ENCODE results near the gene SMTNL1. TPM values are rescaled to one million over a fixed set of nuclear protein-coding genes. Genes with fewer than 3 reads are reported as not detected.

Gene SMTNL1
- total RNA-seq, 4 donors from 2014 or later, result not detected

DNA sequence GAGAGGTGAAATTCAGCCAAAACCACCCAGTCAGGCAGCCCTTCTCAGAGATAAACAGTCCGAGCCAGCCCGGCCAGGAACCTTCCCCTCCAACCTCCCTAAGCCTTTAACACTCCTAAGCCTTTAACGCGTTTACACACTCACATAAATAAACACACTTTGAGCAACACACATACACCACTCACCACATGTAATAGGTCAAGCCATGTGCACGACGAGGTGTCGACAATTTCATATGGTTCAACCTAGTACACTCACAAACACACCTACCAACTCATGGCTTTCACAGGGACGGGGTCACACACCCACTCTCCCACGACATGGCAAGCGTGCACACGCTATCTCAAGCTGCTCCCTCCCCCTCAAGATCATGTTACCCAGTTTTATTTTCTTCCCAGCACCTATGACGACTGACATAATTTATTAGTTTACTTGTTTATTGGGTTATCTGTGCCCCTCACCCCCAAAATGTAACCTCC is 37.4 kb upstream of the SMTNL1 start:
- intact Hi-C loops (cut with DNase I; ENCODE audit: low total_unique reads), result no loop called here
- H3K4me3 ChIP-seq (ENCODE audit: low read depth, poor library complexity, severe bottlenecking), result no peak overlapping the region
- WGBS, 2 donors, result 28 to 32% methylated on average over 12 of the region's 12 CpGs
- TF ChIP-seq, protein P1, sequence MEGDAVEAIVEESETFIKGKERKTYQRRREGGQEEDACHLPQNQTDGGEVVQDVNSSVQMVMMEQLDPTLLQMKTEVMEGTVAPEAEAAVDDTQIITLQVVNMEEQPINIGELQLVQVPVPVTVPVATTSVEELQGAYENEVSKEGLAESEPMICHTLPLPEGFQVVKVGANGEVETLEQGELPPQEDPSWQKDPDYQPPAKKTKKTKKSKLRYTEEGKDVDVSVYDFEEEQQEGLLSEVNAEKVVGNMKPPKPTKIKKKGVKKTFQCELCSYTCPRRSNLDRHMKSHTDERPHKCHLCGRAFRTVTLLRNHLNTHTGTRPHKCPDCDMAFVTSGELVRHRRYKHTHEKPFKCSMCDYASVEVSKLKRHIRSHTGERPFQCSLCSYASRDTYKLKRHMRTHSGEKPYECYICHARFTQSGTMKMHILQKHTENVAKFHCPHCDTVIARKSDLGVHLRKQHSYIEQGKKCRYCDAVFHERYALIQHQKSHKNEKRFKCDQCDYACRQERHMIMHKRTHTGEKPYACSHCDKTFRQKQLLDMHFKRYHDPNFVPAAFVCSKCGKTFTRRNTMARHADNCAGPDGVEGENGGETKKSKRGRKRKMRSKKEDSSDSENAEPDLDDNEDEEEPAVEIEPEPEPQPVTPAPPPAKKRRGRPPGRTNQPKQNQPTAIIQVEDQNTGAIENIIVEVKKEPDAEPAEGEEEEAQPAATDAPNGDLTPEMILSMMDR (IDR thresholded peaks at IDR 0.05), result no peak
- no peak for TF ChIP-seq POLR2A (IDR thresholded peaks at IDR 0.05)
- DNase-seq (ENCODE audit: low spot score in 2 of 2), result no peak

DNA sequence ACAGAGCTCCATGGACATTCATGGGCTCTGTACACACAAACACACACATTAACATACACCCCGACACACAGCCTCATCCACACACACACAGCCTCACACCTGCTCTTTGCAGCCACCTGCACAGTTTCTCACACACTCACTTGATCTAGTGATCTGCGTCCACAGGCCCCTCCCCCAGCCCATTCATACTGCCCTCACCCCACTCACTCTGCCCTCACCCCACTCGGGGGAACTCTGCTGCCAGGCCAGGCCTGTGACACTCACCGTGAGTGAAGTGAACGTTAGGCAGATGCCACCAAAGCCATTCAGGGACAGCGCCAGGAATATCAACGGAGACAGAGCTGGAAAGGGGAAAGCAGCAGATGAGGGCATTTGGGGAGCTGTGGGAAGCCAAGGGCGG is 36.9 kb upstream of the SMTNL1 start:
- no peak for DNase-seq (ENCODE audit: low spot score in 2 of 2)
- intact Hi-C loops (cut with DNase I; ENCODE audit: low total_unique reads), result no loop called here
- TF ChIP-seq, protein P1 (IDR thresholded peaks at IDR 0.05), result no peak
- TF ChIP-seq POLR2A (IDR thresholded peaks at IDR 0.05), result no peak
- WGBS, 2 donors, result 75 to 83% methylated on average over 8 of the region's 8 CpGs
- H3K4me3 ChIP-seq (ENCODE audit: low read depth, poor library complexity, severe bottlenecking), result no peak overlapping the region

DNA sequence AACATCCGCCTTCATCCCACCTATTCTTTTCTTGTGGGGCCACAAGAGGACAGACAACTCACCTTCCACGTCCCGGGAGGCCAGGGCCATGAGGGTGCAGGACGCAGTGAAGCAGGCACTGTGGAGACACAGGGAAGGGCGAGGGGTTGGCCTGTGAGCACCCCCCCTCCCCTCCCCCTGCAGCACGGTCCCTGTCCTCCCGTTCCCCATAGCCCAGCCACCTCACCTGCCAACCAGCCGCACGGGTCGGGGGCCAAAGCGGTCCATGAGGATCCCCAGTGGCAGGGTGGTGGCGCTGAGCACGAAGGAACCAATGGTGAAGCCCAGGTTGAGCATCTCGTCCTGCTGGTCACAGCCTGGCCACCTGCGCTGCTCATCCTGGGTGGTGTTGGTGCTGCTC is 36.5 kb upstream of the SMTNL1 start:
- no peak for TF ChIP-seq POLR2A (IDR thresholded peaks at IDR 0.05)
- TF ChIP-seq, protein P1 (IDR thresholded peaks at IDR 0.05), result no peak
- no peak overlapping the region for H3K4me3 ChIP-seq (ENCODE audit: low read depth, poor library complexity, severe bottlenecking)
- DNase-seq (ENCODE audit: low spot score in 2 of 2), result no peak
- intact Hi-C loops (cut with DNase I; ENCODE audit: low total_unique reads), result no loop called here
- 93 to 94% methylated on average over 15 of the region's 15 CpGs for WGBS, 2 donors

DNA sequence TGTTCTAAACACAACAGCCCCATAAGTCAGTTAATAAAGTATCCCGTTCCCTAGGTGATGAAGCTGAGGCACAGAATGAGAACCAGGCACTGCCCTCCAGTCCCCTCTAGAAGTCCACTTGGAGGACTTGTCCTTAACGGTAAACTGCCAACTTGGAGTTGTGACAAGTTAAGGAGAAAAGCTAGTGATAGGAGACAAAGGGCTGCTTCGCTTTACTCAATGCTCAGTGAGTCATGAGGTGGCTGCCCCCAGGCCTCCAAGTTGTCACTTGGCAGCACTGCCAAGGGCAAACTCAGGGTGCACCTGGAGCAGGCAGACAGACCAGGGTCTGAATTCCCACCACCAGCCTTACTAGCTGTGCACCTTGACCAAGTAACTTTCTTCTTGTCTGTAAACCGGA is 35.4 kb upstream of the SMTNL1 start:
- no peak for TF ChIP-seq POLR2A (IDR thresholded peaks at IDR 0.05)
- TF ChIP-seq, protein P1 (IDR thresholded peaks at IDR 0.05), result no peak
- no peak overlapping the region for H3K4me3 ChIP-seq (ENCODE audit: low read depth, poor library complexity, severe bottlenecking)
- WGBS, 2 donors, result 43 to 56% methylated on average over 4 of the region's 4 CpGs
- DNase-seq (ENCODE audit: low spot score in 2 of 2), result no peak
- intact Hi-C loops (cut with DNase I; ENCODE audit: low total_unique reads), result no loop called here

DNA sequence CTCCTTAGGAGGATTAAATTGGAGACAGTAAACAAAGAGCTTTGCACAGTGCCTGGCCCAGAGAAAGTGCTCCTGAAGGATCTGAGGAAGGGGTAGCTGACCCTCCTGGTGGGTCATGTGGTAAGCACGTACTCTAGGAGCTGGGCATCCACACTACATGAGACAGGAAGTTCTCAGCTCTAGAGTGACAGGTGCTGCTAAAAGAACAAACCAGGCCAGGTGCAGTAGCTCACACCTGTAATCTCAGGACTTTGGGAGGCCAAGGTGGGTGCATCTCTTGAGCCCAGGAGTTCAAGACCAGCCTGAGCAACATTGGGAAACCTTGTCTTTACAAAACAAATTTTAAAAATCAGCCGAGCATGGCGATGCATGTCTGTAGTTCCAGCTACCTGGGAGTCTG is 35.0 kb upstream of the SMTNL1 start:
- H3K4me3 ChIP-seq (ENCODE audit: low read depth, poor library complexity, severe bottlenecking), result no peak overlapping the region
- DNase-seq (ENCODE audit: low spot score in 2 of 2), result no peak
- no peak for TF ChIP-seq POLR2A (IDR thresholded peaks at IDR 0.05)
- TF ChIP-seq, protein P1 (IDR thresholded peaks at IDR 0.05), result no peak
- WGBS, 2 donors, result 89 to 96% methylated on average over 3 of the region's 3 CpGs
- intact Hi-C loops (cut with DNase I; ENCODE audit: low total_unique reads), result no loop called here

DNA sequence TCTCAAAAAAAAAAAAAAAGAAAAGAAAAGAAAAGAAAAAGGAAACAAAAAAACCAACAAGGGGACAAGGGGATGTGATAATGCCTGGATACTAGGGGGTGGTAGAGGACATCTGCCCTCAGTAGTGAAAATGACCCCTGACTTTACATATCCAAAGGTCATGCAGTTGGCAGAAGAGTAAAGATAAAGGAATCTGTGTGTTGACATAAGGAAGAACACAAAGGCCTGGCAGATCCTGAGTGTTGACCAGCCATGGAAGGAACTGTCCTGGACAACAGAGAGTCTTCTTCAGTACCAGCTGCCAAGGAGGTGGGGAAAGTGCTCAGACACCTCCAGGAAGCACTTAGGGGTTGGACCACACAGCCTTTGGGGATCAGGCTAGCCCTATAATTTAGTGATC is 34.5 kb upstream of the SMTNL1 start:
- TF ChIP-seq, protein P1 (IDR thresholded peaks at IDR 0.05), result no peak
- TF ChIP-seq POLR2A (IDR thresholded peaks at IDR 0.05), result no peak
- intact Hi-C loops (cut with DNase I; ENCODE audit: low total_unique reads), result no loop called here
- no peak overlapping the region for H3K4me3 ChIP-seq (ENCODE audit: low read depth, poor library complexity, severe bottlenecking)
- no peak for DNase-seq (ENCODE audit: low spot score in 2 of 2)
